Measurements from ENCODE around the gene KRT16.

DNA sequence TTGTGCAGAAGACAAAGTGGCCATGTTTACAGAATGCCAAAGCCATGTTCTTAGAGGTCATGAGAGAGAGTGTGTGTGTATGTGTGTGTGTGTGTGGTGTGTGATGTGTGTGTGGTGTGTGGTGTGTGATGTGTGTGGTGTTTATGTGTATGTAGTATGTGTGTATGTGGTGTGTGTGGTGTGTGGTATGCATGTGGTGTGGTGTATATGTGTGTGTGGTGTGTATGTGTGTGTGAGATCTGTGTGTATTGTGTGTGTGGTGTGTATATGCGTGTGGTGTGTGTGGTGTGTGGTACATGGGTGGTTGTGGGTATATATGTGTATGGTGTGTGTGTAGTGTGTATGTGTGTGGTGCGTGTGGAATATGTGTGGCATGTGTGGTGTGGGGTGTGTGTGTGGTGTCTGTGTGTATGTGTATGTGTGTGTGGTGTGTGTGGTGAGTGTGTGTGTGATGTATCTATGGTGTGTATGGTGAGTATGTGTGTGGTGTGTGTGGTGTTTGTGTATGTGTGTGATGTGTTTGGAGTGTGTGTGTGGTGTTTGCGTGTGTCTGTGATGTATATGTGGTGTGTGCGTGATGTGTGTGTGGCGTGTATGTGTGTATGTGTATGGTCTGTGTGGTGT is 20.0 kb upstream of the KRT16 start:
- no peak for TF ChIP-seq CTCF (IDR thresholded peaks at IDR 0.05)
- no peak for TF ChIP-seq EZH2 (IDR thresholded peaks at IDR 0.05)
- no peak for TF ChIP-seq EZH2phosphoT487 (IDR thresholded peaks at IDR 0.05)
